ENCODE data around the gene GLCCI1. TPM values are rescaled to one million over a fixed set of nuclear protein-coding genes. Genes with fewer than 3 reads are reported as not detected.

GLCCI1 gene
- total and polyA plus RNA-seq, 2 of the 13 experiments (the other 11 are each of a cell fraction or from before 2014, with no cell fraction given) = 1.3 to 1.7 TPM

GRCh38 chr7:7968544-7969305 lies at the start of gene GLCCI1 (continued):
- TF ChIP-seq CBFB (CRISPR knock-in tag; IDR thresholded peaks at IDR 0.05) (no peak), KMT2B (CRISPR knock-in tag; IDR thresholded peaks at IDR 0.05) (peak; percentile 87), ZFP82 (CRISPR knock-in tag; IDR thresholded peaks at IDR 0.05; ENCODE audit: borderline replicate concordance) (peak; percentile 55; the same call in 1 of the 2 replicates), ATF7-NPFF (CRISPR knock-in tag; IDR thresholded peaks at IDR 0.05; ENCODE audit: low read depth) (peak; percentile 63; the same call in 1 of the 2 replicates), ZNF639 (CRISPR knock-in tag; conservative IDR thresholded peaks at IDR 0.05) (0 out of 2 replicates have a peak, but pooled peaks have one; percentile 28), RARG (CRISPR knock-in tag; IDR thresholded peaks at IDR 0.05; ENCODE audit: low read depth) (no peak), RARA (CRISPR knock-in tag; IDR thresholded peaks at IDR 0.05) (no peak), DRAP1 (CRISPR knock-in tag; IDR thresholded peaks at IDR 0.05) (peak; percentile 60), PBX2 (CRISPR knock-in tag; IDR thresholded peaks at IDR 0.05) (peak; percentile 95), ZNF564 (CRISPR knock-in tag; IDR thresholded peaks at IDR 0.05) (no peak), ZNF777 (CRISPR knock-in tag; IDR thresholded peaks at IDR 0.05) (peak; percentile 93), ZNF121 (CRISPR knock-in tag; IDR thresholded peaks at IDR 0.05) (no peak), ZNF713 (CRISPR knock-in tag; IDR thresholded peaks at IDR 0.05) (no peak), HOMEZ (CRISPR knock-in tag; IDR thresholded peaks at IDR 0.05; ENCODE audit: low read depth) (peak; percentile 76), SATB2 (CRISPR knock-in tag; IDR thresholded peaks at IDR 0.05) (no peak), THAP11 (CRISPR knock-in tag; IDR thresholded peaks at IDR 0.05) (peak; percentile 14; the same call in 1 of the 2 replicates), ZNF329 (CRISPR knock-in tag; IDR thresholded peaks at IDR 0.05; ENCODE audit: low read depth) (no peak), NBN (conservative IDR thresholded peaks at IDR 0.05) (no peak), ZKSCAN1 (IDR thresholded peaks at IDR 0.05; ENCODE audit: low read length) (no peak), BCL3 (CRISPR knock-in tag; IDR thresholded peaks at IDR 0.05) (peak; percentile 64; the same call in 1 of the 2 replicates), ZNF704 (CRISPR knock-in tag; IDR thresholded peaks at IDR 0.05; ENCODE audit: borderline replicate concordance) (0 out of 2 replicates have a peak, but pooled peaks have one; percentile 64), HNF4G (IDR thresholded peaks at IDR 0.05; ENCODE audit: borderline replicate concordance, low read depth, low read length) (no peak), HNF4G (CRISPR knock-in tag; IDR thresholded peaks at IDR 0.05; ENCODE audit: borderline replicate concordance, low read depth) (no peak), MXD4 (CRISPR knock-in tag; IDR thresholded peaks at IDR 0.05) (0 out of 2 replicates have a peak, but pooled peaks have one; percentile 56)
